Activated gamma-delta T cell treated with anti-CD3 and anti-CD28 coated beads, Interleukin-2, amount 50 U/mL, for 16 hours (primary cell): Measurements from ENCODE around the gene PUS10.
"Not testable (repeated sequence)": the region's sequence is repeated elsewhere in the genome, so short reads cannot be mapped to it uniquely, and the experiment has no call there.

Experiments used
- DNase-seq: peaks from one replicate; pipeline ENCODE4 v3.0.0-alpha.2; 2020; ENCODE audit warnings: low read depth

The PUS10 gene

DNA sequence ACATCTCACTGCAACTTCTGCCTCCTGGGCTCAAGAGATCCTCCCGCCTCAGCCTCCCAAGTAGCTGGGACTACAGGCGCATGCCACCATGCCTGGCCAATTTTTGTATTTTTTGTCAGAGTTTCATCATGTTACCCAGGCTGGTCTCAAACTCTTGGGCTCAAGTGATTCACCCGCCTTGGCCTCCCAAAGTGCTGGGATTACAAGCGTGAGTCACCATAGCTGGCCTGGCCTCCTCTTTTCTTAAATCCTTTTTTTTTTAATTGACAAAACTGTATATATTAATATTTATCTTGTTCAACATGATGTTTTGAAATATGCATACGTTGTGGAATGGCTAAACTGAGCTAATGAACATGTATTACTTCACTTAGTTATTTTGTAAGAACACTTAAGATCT lies 86.0 kb downstream of the PUS10 start:
- not testable (repeated sequence) for DNase-seq

DNA sequence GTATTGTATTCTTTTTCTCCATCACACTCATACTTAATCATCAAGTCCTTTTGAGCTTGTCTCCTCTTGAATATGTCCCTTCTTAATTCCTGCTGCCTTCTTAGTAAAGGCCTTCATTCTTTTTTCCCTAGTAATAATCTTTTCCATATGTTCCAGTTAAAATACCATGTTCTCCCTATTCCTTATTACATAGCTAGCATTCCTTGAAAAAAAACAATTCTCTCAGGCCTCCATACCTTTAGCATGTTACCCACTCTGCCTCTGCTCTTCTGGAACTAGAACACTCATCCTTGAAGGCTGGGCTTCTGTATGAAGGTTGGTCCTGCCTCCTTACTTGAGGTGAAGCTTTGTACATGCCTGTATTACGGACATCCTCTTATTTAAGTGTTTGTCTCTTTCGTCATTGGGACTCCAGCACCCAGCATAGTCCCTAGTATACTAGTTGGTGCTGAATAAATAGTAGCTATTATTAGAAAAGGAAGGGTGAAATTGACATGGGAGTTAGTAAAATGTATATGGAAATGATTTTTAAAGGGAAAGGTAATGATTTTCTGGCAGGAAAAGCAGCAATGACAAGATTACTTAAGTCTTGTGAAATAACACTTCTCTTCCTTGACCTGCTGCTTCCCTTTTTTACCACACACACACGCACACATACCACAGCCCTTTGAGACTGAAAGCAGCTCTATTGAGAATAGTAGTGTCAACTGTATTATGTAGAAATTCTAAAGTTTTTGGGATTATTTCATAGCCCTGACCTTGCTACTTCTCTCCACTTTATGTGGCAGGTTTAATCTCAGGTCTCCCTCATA lies 91.1 kb downstream of the PUS10 start:
- no peak for DNase-seq

DNA sequence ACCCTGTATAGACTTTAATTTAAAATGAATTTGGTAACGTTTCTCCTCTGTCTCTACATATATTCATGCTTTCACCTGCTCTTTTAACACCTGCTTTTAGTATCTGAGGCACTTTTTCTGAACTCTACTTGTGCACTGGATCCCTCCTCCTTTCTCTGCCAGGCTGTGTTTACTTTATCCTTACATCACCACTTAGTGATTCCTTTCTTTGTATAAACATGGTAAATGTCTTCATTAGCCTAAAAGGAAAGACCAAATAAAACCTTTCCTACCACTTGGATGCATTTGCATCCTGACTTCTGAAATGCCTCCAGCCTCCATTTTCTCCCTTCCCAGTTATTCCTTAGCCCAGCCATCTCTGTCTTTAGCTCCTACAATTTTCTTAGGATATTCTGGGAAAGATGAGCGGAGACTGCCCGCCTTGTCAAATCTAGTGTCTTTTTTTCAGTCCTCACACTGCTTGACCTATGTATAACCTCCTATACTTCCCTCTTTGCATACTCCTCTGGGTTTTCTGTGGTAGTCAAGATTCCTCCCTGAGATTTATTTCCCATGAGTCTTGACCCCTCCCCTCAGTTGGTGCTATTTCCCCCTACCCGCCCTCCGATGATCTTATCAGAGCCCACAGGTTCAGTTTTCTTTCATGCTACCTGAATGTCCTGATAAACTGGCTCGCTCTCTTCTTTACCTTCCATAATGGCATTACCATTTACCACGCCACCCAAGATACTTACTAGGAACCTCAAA lies 91.9 kb downstream of the PUS10 start:
- no peak for DNase-seq

DNA sequence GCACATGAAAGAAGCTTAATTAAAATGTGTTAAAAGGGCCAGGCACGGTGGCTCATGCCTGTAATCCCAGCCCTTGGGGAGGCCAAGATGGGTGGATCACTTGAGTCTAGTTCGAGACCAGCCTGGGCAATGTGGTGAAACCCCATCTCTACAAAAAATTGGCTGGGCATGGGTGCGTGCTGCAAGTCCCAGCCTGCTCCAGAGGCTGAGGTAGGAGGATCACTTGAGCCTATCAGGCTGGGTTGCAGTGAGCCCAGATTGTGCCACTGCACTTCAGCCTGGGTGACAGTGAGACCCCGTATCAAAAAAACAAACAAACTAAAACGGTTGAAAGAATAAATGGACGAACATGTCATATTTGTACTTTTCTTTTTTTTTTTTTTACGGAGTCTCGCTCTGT lies 110.7 kb downstream of the PUS10 start:
- no peak for DNase-seq

DNA sequence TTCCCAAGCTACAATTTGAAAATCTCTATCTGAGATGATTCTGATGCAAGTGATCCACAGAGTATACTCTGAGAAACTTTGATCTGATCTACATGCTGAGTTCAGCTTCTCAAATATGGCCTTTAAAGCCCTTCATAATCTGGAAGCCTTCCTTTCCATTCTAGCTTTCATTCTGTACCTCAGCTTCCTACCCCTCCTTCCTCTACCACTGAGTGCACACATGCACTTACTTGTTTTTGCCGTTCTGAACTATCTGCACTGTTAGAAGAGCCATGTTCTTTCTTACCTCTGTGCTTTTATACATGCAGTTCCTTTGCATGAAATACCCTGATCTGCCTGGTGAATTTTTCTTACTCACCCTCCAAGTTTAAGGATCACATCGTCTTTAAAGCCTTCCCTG lies 111.7 kb downstream of the PUS10 start:
- DNase-seq = no peak

DNA sequence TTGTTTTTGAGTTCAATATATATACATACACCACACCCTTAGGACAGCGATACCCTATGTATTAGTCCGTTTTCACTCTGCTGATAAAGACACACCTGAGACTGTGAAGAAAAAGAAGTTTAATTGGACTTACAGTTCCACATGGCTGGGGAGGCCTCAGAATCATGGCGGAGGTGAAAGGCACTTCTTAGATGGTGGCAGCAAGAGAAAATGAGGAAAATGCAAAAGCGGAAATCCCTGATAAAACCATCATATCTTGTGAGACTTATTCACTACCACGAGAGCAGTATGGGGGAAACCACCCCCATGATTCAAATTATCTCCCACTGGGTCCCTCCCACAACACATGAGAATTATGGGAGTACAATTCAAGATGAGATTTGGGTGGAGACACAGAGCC lies 112.2 kb downstream of the PUS10 start:
- not testable (repeated sequence) for DNase-seq

DNA sequence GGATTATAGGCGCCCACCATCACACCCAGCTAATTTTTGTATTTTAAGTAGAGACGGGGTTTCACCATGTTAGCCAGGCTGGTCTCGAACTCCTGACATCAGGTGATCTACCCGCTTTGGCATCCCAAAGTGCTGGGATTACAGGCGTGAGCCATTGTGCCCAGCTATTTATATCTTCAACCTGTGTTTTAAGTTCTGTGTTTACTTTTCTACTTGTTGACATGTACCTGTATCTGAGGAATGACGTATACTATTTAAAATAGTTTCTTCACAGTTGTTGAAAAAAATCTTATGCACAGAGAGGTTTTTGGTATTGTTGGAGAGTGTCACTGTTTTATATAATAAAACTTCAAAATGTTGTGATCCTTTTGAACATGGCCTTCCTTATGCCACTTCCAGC lies 116.8 kb downstream of the PUS10 start:
- not testable (repeated sequence) for DNase-seq

DNA sequence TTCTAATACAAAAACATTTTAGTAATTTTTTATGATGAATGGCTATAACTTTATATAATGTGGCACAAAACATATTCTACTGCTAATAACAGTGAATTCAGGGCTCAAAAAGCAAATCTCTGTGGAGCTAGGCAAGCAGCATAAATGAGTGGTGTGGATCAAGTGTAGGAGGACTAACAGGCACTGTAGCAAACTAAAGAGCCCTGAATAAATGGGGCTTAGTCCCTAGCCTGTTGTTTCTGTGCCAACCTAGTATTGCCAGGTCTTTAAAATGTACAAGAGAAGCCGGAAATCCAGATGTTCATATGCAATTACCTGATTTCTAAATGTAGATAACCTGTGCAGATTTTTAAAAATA lies 118.2 kb downstream of the PUS10 start:
- no peak for DNase-seq

DNA sequence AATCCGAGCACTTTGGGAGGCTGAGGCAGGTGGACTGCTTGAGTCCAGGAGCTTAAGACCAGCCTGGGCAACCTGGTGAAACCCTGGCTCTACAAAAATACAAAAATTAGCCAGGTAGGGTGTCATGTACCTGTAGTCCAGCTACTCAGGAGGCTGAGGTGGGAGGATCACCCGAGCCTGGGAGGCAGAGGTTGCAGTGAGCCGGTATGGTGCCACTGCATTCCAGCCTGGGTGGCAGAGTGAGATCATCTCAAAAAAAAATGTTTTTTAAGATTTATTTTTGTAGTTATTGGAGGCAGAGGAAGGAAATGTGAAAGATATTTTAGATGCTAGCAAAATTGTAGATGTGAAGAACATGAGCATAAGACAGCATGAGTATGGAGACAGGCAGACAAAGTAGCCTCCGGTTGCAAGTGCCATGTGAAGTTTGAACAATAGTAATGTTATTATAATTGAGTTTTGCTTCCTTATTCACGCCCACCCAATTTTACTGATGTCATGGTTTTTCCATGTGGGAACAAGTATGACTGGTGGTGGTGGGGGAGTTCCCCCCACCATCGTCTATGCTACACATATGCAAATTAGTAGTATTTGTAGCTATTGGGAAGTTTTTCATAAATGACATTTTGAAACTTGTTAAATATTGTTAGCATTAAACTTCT lies 118.7 kb downstream of the PUS10 start:
- DNase-seq = no peak

DNA sequence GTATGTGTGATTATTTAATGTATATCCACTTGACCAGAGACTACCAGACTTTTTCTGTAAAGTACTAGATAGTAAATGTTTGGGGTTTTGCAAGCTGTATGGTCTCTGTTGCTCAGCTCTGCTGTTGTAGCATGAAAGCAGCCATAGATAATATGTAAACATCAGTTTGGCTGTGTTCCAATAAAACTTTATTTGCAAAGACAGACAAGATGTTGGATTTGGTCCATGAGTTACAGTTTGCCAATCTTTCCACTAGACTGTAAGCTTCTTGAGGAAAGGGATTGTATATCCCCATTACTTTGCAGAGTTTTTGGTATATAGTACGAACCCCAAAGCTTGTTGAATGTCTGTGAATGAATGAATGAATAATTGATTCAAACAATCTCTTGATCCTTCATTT lies 119.5 kb downstream of the PUS10 start:
- no peak for DNase-seq
